ENCODE results near the gene PIGN.

DNA sequence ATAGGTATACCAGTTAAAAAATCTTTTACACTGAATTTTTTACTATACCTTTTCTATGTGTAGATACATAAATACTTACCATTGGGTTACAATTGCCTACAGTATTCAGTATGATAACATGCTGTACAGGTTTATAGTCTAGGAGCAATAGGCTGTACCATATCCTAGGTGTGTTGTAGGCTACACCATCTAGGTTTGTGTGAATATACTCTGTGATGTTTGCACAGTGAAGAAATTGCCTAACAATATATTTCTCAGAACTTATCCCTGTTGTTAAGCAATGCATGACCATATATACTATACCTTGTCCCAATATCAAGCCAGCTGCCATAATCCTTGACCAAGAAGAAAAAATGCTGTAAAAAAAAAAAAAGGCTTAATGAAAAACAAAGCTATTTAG, 114.5 kb downstream of the PIGN start:
- TF ChIP-seq CTCF (IDR thresholded peaks at IDR 0.05) (no peak), EP300 (IDR thresholded peaks at IDR 0.05) (no peak), POLR2A (IDR thresholded peaks at IDR 0.05) (no peak), POLR2AphosphoS5 (IDR thresholded peaks at IDR 0.05) (no peak)
